ENCODE measurements around the gene SPDYE2.
"Not testable (repeated sequence)": the region's sequence is repeated elsewhere in the genome, so short reads cannot be mapped to it uniquely, and the experiment has no call there.

SPDYE2 gene

GRCh38 chr7:102604431-102605145 is 53.6 kb downstream of the SPDYE2 start:
- not testable (repeated sequence) for DNase-seq (ENCODE audit: low spot score)

- DNase-seq (ENCODE audit: low spot score) = not testable (repeated sequence)
Measured at GRCh38 chr7:102606848-102607247, 55.8 kb downstream of the SPDYE2 start.

GRCh38 chr7:102609734-102610133 is 58.7 kb downstream of the SPDYE2 start:
- DNase-seq (ENCODE audit: low spot score) = not testable (repeated sequence)

- not testable (repeated sequence) for DNase-seq (ENCODE audit: low spot score)
Measured at GRCh38 chr7:102610441-102610840, 59.4 kb downstream of the SPDYE2 start.

GRCh38 chr7:102611013-102611674 is 60.1 kb downstream of the SPDYE2 start:
- not testable (repeated sequence) for DNase-seq (ENCODE audit: low spot score)

- not testable (repeated sequence) for DNase-seq (ENCODE audit: low spot score)
Measured at GRCh38 chr7:102611675-102612325, 60.8 kb downstream of the SPDYE2 start.

All from CD4-positive, alpha-beta T cell treated with Interleukin-15 for 4 hours (primary cell).